Osteoblast (primary cell): ENCODE data around the gene CGN. TPM values are rescaled to one million over a fixed set of nuclear protein-coding genes. Genes with fewer than 3 reads are reported as not detected.

ENCODE experiments used
- DNase-seq: peaks from one replicate; pipeline ENCODE4 v3.0.0; 2011; ENCODE audit warnings: low spot score, mixed read lengths; ENCODE audit not compliant: insufficient read length; ENCODE audit errors: missing footprints
- H2AFZ ChIP-seq: 2 replicates; pipeline ENCODE4 v1.6.0; 2011; ENCODE audit warnings: mild to moderate bottlenecking, low read length
- H3K27ac ChIP-seq: 2 replicates; pipeline ENCODE4 v1.5.1; 2011; ENCODE audit warnings: mild to moderate bottlenecking, low read depth, low read length, moderate library complexity
- H3K27me3 ChIP-seq: 2 replicates; pipeline ENCODE4 v1.6.0; 2012; ENCODE audit warnings: mild to moderate bottlenecking, control low read depth, inconsistent platforms, low read length, moderate library complexity; ENCODE audit not compliant: insufficient read depth
- H3K36me3 ChIP-seq: 2 replicates; pipeline ENCODE4 v1.5.1; 2011; ENCODE audit warnings: mild to moderate bottlenecking, low read length, control low read depth, moderate library complexity; ENCODE audit not compliant: insufficient read depth
- H3K4me1 ChIP-seq: 2 replicates; pipeline ENCODE4 v1.5.1; 2011; ENCODE audit warnings: mild to moderate bottlenecking, low read length, control low read depth, moderate library complexity; ENCODE audit not compliant: insufficient read depth
- H3K4me2 ChIP-seq: 2 replicates; pipeline ENCODE4 v1.6.0; 2011; ENCODE audit warnings: mild to moderate bottlenecking, low read length; ENCODE audit not compliant: insufficient read depth
- H3K4me3 ChIP-seq: fragments of 200-600 bp; sonication (generic); 3 replicates; pipeline ENCODE4 v1.5.1; 2012; ENCODE audit warnings: mild to moderate bottlenecking, low read length, inconsistent platforms; ENCODE audit not compliant: insufficient read depth
- H3K79me2 ChIP-seq: 2 replicates; pipeline ENCODE4 v1.6.0; 2012; ENCODE audit warnings: mild to moderate bottlenecking, low read length, control low read depth, inconsistent platforms; ENCODE audit not compliant: insufficient read depth
- H3K9me3 ChIP-seq: 2 replicates; pipeline ENCODE4 v1.5.1; 2011; ENCODE audit warnings: low read depth, low read length, control low read depth
- H4K20me1 ChIP-seq: 2 replicates; pipeline ENCODE4 v1.6.0; 2012; ENCODE audit warnings: mild to moderate bottlenecking, low read length, control low read depth; ENCODE audit not compliant: insufficient read depth
- CTCF ChIP-seq: IDR thresholded peaks from 2 replicates; pipeline ENCODE4 v1.5.1; 2011; ENCODE audit warnings: mild to moderate bottlenecking, low read depth, low read length, moderate library complexity; ENCODE audit errors: extremely low read depth
- total RNA-seq: library from RNA; depleted of rRNA; stranded (reverse); fragments of >200 nt; gene quantifications from 2 replicates; pipeline ENCODE4 v1.2.3, GENCODE V29; 2012

Gene CGN
- total RNA-seq, 1 donor = not detected

- Histone ChIP-seq H3K4me2 (no peak overlapping the region), H3K27ac (no peak overlapping the region), H3K4me3 (no peak overlapping the region), H4K20me1 (no peaks in the 10 kb centered on the region), H3K36me3 (no peaks in the 10 kb centered on the region), H2AFZ (no peak overlapping the region), H3K27me3 (peaks cover 46% of the 10 kb centered on the region), H3K4me1 (no peaks in the 10 kb centered on the region), H3K79me2 (no peaks in the 10 kb centered on the region), H3K9me3 (no peaks in the 10 kb centered on the region)
- no peak for DNase-seq
- no peak for TF ChIP-seq CTCF
Observed at GRCh38 chr1:151502859-151503780, 8.1 kb upstream of the CGN start.

GRCh38 chr1:151504252-151504651 is 6.9 kb upstream of the CGN start:
- Histone ChIP-seq H3K4me3 (no peak overlapping the region), H3K27ac (no peak overlapping the region), H3K79me2 (no peaks in the 10 kb centered on the region), H4K20me1 (no peaks in the 10 kb centered on the region), H3K4me2 (no peak overlapping the region), H3K4me1 (no peaks in the 10 kb centered on the region), H3K36me3 (no peaks in the 10 kb centered on the region), H2AFZ (no peak overlapping the region), H3K9me3 (no peaks in the 10 kb centered on the region), H3K27me3 (peaks cover 43% of the 10 kb centered on the region)
- no peak for TF ChIP-seq CTCF
- no peak for DNase-seq

GRCh38 chr1:151504759-151505158 is 6.4 kb upstream of the CGN start:
- DNase-seq = no peak
- Histone ChIP-seq H3K4me3 (no peak overlapping the region), H3K9me3 (no peaks in the 10 kb centered on the region), H3K79me2 (no peaks in the 10 kb centered on the region), H3K36me3 (no peaks in the 10 kb centered on the region), H4K20me1 (no peaks in the 10 kb centered on the region), H3K4me1 (no peaks in the 10 kb centered on the region), H3K27ac (no peak overlapping the region), H3K4me2 (no peak overlapping the region), H2AFZ (no peak overlapping the region), H3K27me3 (peaks cover 46% of the 10 kb centered on the region)
- no peak for TF ChIP-seq CTCF

GRCh38 chr1:151508833-151509232 is 2.4 kb upstream of the CGN start:
- H3K27ac ChIP-seq = no peak overlapping the region
- no peak for DNase-seq
- no peak for TF ChIP-seq CTCF
- no peaks in the 10 kb centered on the region for H4K20me1 ChIP-seq
- H2AFZ ChIP-seq = no peak overlapping the region
- no peaks in the 10 kb centered on the region for H3K9me3 ChIP-seq
- H3K4me1 ChIP-seq = peaks cover 10% of the 10 kb centered on the region
- no peaks in the 10 kb centered on the region for H3K36me3 ChIP-seq
- no peak overlapping the region for H3K4me2 ChIP-seq
- H3K79me2 ChIP-seq = no peaks in the 10 kb centered on the region
- peaks cover 66% of the 10 kb centered on the region for H3K27me3 ChIP-seq
- H3K4me3 ChIP-seq = no peak overlapping the region
